HEK293T (cell line): ENCODE data around the gene HNRNPA0.
A peak's percentile ranks its signal among the peaks of the same experiment; 100 is the strongest.
"Not testable (repeated sequence)": the region's sequence is repeated elsewhere in the genome, so short reads cannot be mapped to it uniquely, and the experiment has no call there.

ENCODE experiments used
- CTCF ChIA-PET: fragments of 350-600 bp; formaldehyde crosslinking; extraction: SDS; loops from one replicate; lab custom pipeline; 2021; ENCODE audit warnings: antibody characterized with exemption, inconsistent platforms; lab: Yijun Ruan, JAX
- POLR2A ChIA-PET: fragments of 350-600 bp; formaldehyde crosslinking; extraction: SDS; loops from one replicate; lab custom pipeline; 2020; ENCODE audit warnings: antibody characterized with exemption, inconsistent platforms; lab: Yijun Ruan, JAX
- DNase-seq: peaks from one replicate; pipeline ENCODE4 v3.0.0; 2012; ENCODE audit warnings: mixed read lengths; ENCODE audit errors: extremely low spot score
- ARNT ChIP-seq: fragments of 450-650 bp; IDR thresholded peaks from 2 replicates; pipeline ENCODE4 v1.6.1; 2017; ENCODE audit warnings: mild to moderate bottlenecking
- BHLHE40 ChIP-seq: fragments of 450-650 bp; IDR thresholded peaks from 2 replicates; pipeline ENCODE4 v1.6.1; 2016; ENCODE audit warnings: mild to moderate bottlenecking, moderate library complexity, borderline replicate concordance
- CTBP1 ChIP-seq: fragments of 450-650 bp; IDR thresholded peaks from 2 replicates; pipeline ENCODE4 v1.6.1; 2016; ENCODE audit warnings: borderline replicate concordance
- ELF4 ChIP-seq: fragments of 450-650 bp; IDR thresholded peaks from 2 replicates; pipeline ENCODE4 v1.6.1; 2017; ENCODE audit warnings: antibody characterized with exemption
- FOXA1 ChIP-seq: fragments of 450-650 bp; IDR thresholded peaks from 2 replicates; pipeline ENCODE4 v1.6.1; 2016; ENCODE audit warnings: mild to moderate bottlenecking
- FOXK2 ChIP-seq: fragments of 450-650 bp; IDR thresholded peaks from 2 replicates; pipeline ENCODE4 v1.6.1; 2016; ENCODE audit warnings: mild to moderate bottlenecking
- FOXM1 ChIP-seq: fragments of 450-650 bp; IDR thresholded peaks from 2 replicates; pipeline ENCODE4 v1.6.1; 2017; ENCODE audit warnings: mild to moderate bottlenecking, borderline replicate concordance
- HDGF ChIP-seq: fragments of 450-650 bp; IDR thresholded peaks from 2 replicates; pipeline ENCODE4 v1.6.1; 2017; ENCODE audit warnings: antibody characterized with exemption, borderline replicate concordance
- L3MBTL2 ChIP-seq: fragments of 450-650 bp; conservative IDR thresholded peaks from 2 replicates; pipeline ENCODE4 v1.6.1; 2016; ENCODE audit warnings: mild to moderate bottlenecking
- LEF1 ChIP-seq: fragments of 450-650 bp; IDR thresholded peaks from 2 replicates; pipeline ENCODE4 v1.6.1; 2017; ENCODE audit warnings: mild to moderate bottlenecking, borderline replicate concordance
- NFRKB ChIP-seq: fragments of 450-650 bp; IDR thresholded peaks from 2 replicates; pipeline ENCODE4 v1.6.1; 2016; ENCODE audit warnings: mild to moderate bottlenecking, moderate library complexity
- SP1 ChIP-seq: fragments of 450-650 bp; IDR thresholded peaks from 2 replicates; pipeline ENCODE4 v1.6.1; 2017
- SUZ12 ChIP-seq: fragments of 450-650 bp; IDR thresholded peaks from 2 replicates; pipeline ENCODE4 v1.6.1; 2016; ENCODE audit warnings: mild to moderate bottlenecking
- TARDBP ChIP-seq: fragments of 450-650 bp; IDR thresholded peaks from 2 replicates; pipeline ENCODE4 v1.6.1; 2016
- ZNF384 ChIP-seq: fragments of 450-650 bp; IDR thresholded peaks from 2 replicates; pipeline ENCODE4 v1.6.1; 2016
- TF ChIP-seq, protein P1 (sequence below): fragments of 450-650 bp; IDR thresholded peaks from 2 replicates; pipeline ENCODE4 v1.6.1; 2016

HNRNPA0 gene

DNA sequence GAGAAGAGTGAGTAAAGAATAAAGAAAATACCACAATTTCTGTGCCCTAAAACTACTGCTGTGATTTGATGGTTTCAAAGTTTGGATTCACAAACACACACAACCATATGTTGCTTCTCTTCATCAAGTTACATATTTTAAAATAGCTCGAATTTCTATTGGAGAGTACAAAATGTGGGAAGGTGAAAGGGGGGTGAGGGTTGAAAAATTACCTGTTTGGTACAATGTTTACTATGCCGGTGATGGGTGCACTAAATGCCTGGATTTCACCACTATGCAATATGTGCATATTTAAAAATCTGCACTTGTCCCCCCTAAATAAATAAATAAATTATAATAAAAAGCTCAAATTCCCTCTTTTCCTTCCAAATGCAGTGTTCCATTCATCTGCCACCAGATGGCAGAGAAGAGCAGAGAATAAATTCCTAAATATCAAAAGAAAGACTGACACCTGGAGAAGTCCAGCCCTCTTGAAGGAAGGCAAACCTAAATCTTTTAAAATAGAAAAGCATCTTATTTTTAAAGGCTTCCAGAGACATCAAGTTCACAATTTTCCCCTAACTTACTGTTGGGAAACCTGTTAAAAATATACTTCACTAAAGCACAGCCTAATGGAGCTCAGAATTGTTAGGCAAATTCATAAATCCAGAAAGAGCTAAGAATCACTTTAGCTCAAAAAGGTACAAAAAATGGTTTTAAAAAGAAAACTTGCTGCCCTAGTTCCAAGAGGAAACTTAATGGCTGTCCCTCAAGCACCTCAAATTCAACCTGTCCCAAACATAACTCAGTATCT, 24.8 kb upstream of the HNRNPA0 start:
- peak; percentile 34 for DNase-seq
- TF ChIP-seq, protein P1, sequence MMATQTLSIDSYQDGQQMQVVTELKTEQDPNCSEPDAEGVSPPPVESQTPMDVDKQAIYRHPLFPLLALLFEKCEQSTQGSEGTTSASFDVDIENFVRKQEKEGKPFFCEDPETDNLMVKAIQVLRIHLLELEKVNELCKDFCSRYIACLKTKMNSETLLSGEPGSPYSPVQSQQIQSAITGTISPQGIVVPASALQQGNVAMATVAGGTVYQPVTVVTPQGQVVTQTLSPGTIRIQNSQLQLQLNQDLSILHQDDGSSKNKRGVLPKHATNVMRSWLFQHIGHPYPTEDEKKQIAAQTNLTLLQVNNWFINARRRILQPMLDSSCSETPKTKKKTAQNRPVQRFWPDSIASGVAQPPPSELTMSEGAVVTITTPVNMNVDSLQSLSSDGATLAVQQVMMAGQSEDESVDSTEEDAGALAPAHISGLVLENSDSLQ, result peak; percentile 75
- no peak for TF ChIP-seq ZNF384
- POLR2A ChIA-PET, result interaction anchor here (1.5 to 1.8 kb wide), 2 partner anchors 25 to 110 kb away, joined by 10 read pairs; partner anchors contain the start of genes HNRNPA0 and PKD2L2
- CTCF ChIA-PET, result interaction anchor here (0.6 to 2.0 kb wide), 23 partner anchors 9 to 1555 kb away, joined by 3 to 18 read pairs (median 4); partner anchors contain the start of gene PKD2L2

DNA sequence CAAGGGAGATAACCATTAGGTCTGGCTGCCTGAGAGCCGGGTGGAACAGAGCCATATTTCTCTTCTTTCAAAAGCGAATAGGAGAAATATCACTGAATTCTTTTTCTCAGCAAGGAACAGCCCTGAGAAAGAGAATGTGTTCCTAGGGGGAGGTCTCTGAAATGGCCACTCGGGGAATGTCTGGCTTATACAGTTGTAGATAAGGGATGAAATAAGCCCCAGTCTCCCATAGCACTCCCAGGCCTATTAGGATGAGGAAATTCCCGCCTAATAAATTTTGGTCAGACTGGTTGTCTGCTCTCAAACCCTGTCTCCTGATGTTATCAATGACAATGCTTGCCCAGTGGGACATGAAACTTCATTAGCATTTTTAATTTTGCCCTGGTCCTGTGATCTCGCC, 13.8 kb upstream of the HNRNPA0 start:
- CTCF ChIA-PET, POLR2A ChIA-PET: not testable (repeated sequence)

DNA sequence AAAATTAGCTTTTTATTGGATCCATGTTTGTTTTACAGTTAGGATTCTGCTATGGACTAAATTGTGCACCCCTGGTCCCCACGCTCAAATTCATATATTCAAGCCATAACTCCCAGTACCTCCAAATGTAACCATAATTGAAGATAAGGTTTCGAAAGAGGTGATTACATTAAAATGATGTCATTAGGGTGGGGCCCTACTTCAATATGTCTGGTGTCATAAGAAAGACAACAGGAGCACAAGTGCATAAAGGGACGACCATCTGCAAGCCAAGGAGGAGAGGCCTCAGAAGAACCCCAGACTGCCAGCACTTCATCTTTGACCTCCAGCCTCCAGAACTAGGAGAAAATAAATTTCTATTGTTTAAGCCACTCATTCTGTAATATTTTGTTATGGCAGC, 7.4 kb upstream of the HNRNPA0 start:
- ChIA-PET POLR2A (interaction anchor here (1.3 to 1.5 kb wide), 2 partner anchors 9 to 128 kb away, joined by 3 to 4 read pairs; partner anchors contain the start of gene PKD2L2), CTCF (no interaction called here)
- TF ChIP-seq LEF1 (no peak), ZNF384 (no peak), ARNT (no peak), HDGF (no peak), ELF4 (no peak), FOXA1 (no peak), SUZ12 (no peak), SP1 (no peak), CTBP1 (no peak), BHLHE40 (no peak)
- TF ChIP-seq, protein P1, result no peak
- DNase-seq, result no peak

More for the DNA sequence above, 13.8 kb upstream of the HNRNPA0 start:
- not testable (repeated sequence) for DNase-seq

DNA sequence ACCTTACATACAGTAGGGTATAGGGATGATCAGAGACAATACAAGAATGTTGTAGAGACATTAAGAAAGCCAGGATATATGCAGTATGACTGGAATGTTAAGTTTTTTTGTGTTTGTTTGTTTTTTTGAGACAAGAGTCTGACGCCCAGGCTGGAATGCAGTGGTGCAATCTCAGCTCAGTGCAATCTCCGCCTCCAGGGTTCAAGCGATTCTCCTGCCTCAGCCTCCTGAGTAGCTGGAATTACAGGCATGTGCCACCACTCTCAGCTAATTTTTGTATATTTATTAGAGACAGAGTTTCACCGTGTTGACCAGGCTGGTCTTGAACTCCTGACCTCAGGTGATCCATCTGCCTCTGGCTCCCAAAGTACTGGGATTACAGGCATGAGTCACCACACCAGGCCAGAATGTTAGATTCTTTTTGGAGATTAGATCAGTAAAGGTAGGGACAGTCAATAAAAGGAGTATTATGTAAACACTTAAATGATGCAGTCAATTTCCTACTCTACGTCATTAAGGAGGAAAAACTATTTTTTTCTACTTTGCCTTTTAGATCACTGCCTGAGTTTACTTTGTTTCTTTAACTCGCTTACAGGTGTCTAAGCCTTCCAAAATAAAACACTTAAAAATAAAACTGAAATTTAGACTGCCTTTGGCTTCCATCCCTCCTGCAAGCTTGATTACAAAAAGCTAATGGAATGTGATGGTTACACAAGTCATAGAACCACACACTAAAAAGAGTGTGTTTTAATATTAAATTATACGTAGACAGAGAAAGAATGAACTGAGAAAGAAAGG, 6.8 kb upstream of the HNRNPA0 start:
- POLR2A ChIA-PET, result interaction anchor here (1.3 to 1.5 kb wide), 2 partner anchors 8 to 129 kb away, joined by 3 to 4 read pairs; partner anchors contain the start of gene PKD2L2
- CTCF ChIA-PET, result no interaction called here
- no peak for DNase-seq
- TF ChIP-seq BHLHE40 (no peak), TARDBP (no peak), HDGF (no peak), SUZ12 (no peak), ZNF384 (no peak), NFRKB (no peak), ELF4 (no peak), FOXM1 (no peak), CTBP1 (no peak), L3MBTL2 (no peak), SP1 (no peak), FOXA1 (no peak), FOXK2 (no peak), LEF1 (no peak), ARNT (no peak)
- TF ChIP-seq, protein P1, result no peak

DNA sequence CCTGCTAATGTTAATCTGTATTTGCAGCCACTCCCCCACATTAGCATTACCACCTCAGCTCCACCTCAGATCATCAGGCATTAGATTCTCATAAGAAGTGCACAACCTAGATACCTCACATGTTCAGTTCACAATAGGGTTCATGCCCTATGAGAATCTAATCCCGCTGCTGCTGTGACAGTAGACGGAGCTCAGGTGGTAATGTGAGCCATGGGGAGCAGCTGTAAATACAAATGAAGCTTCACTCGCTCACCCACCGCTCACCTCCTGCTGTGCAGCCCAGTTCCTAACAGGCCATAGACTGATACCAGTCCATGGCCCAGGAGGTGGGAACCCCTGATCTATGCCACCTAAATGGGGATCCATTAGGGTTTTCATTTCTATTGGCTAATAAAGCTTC, 6.1 kb upstream of the HNRNPA0 start:
- TF ChIP-seq ZNF384 (no peak), NFRKB (no peak), FOXK2 (no peak), CTBP1 (no peak), FOXM1 (no peak), TARDBP (no peak), SP1 (no peak), FOXA1 (no peak), ARNT (no peak), BHLHE40 (no peak), SUZ12 (no peak), ELF4 (no peak), LEF1 (no peak), L3MBTL2 (no peak), HDGF (no peak)
- TF ChIP-seq, protein P1, result no peak
- no peak for DNase-seq
- ChIA-PET CTCF (no interaction called here), POLR2A (no interaction called here)
